ENCODE measurements around the gene ZBTB7C. TPM values are rescaled to one million over a fixed set of nuclear protein-coding genes. Genes with fewer than 3 reads are reported as not detected.

The ZBTB7C gene
- polyA plus RNA-seq, 1 donor (not counting 4 experiments of a cell fraction or from before 2014, with no cell fraction given): 0.58 TPM

- no peaks in the 10 kb centered on the region for H3K36me3 ChIP-seq (ENCODE audit: control insufficient read depth in 2 of 2, extremely low read depth in 1 of 2, insufficient read depth in 2 of 2, low read length in 2 of 2)
- dilution Hi-C loops (cut with MboI; ENCODE audit: extremely low pct_ligation_motif_present, low sequenced_read_pairs): no loop called here
- no peak overlapping the region for H3K4me2 ChIP-seq (ENCODE audit: control insufficient read depth, extremely low read depth, insufficient read depth, low read depth, low read length)
- no peak for FAIRE-seq
- no peak overlapping the region for H3K27ac ChIP-seq (ENCODE audit: control insufficient read depth, insufficient read depth, low read length)
- H4K20me1 ChIP-seq (ENCODE audit: control insufficient read depth, extremely low read depth, insufficient read depth, low read length): no peaks in the 10 kb centered on the region
- H3K79me2 ChIP-seq (ENCODE audit: control insufficient read depth, insufficient read depth, low read length): no peaks in the 10 kb centered on the region
- no peak overlapping the region for H2AFZ ChIP-seq (ENCODE audit: control insufficient read depth, low read length)
- DNase-seq (ENCODE audit: low read depth, low spot score): no peak
- no peaks in the 10 kb centered on the region for H3K27me3 ChIP-seq (ENCODE audit: control insufficient read depth, extremely low read depth, insufficient read depth, low read length)
- H3K9ac ChIP-seq (ENCODE audit: control insufficient read depth, extremely low read depth, insufficient read depth, low read length): no peak overlapping the region
- peaks cover 4% of the 10 kb centered on the region for H3K4me1 ChIP-seq (ENCODE audit: control insufficient read depth, extremely low read depth, insufficient read depth, low read length)
- no peak overlapping the region for H3K4me3 ChIP-seq (ENCODE audit: control insufficient read depth in 2 of 3, extremely low read depth in 1 of 3, insufficient read depth in 2 of 3, low read depth in 1 of 3, low read length in 3 of 3)
- no peak for TF ChIP-seq EZH2 (IDR thresholded peaks at IDR 0.05; ENCODE audit: low read length)
- no peak for TF ChIP-seq CTCF (optimal IDR thresholded peaks at IDR 0.05 in 1 of 3, IDR thresholded peaks at IDR 0.05 in 1 of 3, conservative IDR thresholded peaks at IDR 0.05 in 1 of 3; ENCODE audit: extremely low read depth in 1 of 3, insufficient read depth in 2 of 3, low read length in 3 of 3)
- no peaks in the 10 kb centered on the region for H3K9me3 ChIP-seq (ENCODE audit: control insufficient read depth, low read depth, low read length)
- no peaks in the 10 kb centered on the region for H3K9me1 ChIP-seq (ENCODE audit: control insufficient read depth, extremely low read depth, insufficient read depth, low read length)
Measured at GRCh38 chr18:48181857-48182256, 227.3 kb downstream of the ZBTB7C start.

GRCh38 chr18:48181087-48181823 is 227.9 kb downstream of the ZBTB7C start:
- Histone ChIP-seq H3K79me2 (ENCODE audit: control insufficient read depth, insufficient read depth, low read length) (no peaks in the 10 kb centered on the region), H3K27me3 (ENCODE audit: control insufficient read depth, extremely low read depth, insufficient read depth, low read length) (no peaks in the 10 kb centered on the region), H3K4me1 (ENCODE audit: control insufficient read depth, extremely low read depth, insufficient read depth, low read length) (peaks cover 1% of the 10 kb centered on the region), H3K9me1 (ENCODE audit: control insufficient read depth, extremely low read depth, insufficient read depth, low read length) (no peaks in the 10 kb centered on the region), H3K36me3 (ENCODE audit: control insufficient read depth in 2 of 2, extremely low read depth in 1 of 2, insufficient read depth in 2 of 2, low read length in 2 of 2) (no peaks in the 10 kb centered on the region), H3K4me2 (ENCODE audit: control insufficient read depth, extremely low read depth, insufficient read depth, low read depth, low read length) (no peak overlapping the region), H3K9me3 (ENCODE audit: control insufficient read depth, low read depth, low read length) (no peaks in the 10 kb centered on the region), H3K4me3 (ENCODE audit: control insufficient read depth in 2 of 3, extremely low read depth in 1 of 3, insufficient read depth in 2 of 3, low read depth in 1 of 3, low read length in 3 of 3) (no peak overlapping the region), H2AFZ (ENCODE audit: control insufficient read depth, low read length) (no peak overlapping the region), H3K9ac (ENCODE audit: control insufficient read depth, extremely low read depth, insufficient read depth, low read length) (no peak overlapping the region), H4K20me1 (ENCODE audit: control insufficient read depth, extremely low read depth, insufficient read depth, low read length) (no peaks in the 10 kb centered on the region), H3K27ac (ENCODE audit: control insufficient read depth, insufficient read depth, low read length) (no peak overlapping the region)
- TF ChIP-seq CTCF (optimal IDR thresholded peaks at IDR 0.05 in 1 of 3, IDR thresholded peaks at IDR 0.05 in 1 of 3, conservative IDR thresholded peaks at IDR 0.05 in 1 of 3; ENCODE audit: extremely low read depth in 1 of 3, insufficient read depth in 2 of 3, low read length in 3 of 3): no peak
- TF ChIP-seq EZH2 (IDR thresholded peaks at IDR 0.05; ENCODE audit: low read length): no peak
- dilution Hi-C loops (cut with MboI; ENCODE audit: extremely low pct_ligation_motif_present, low sequenced_read_pairs): no loop called here
- DNase-seq (ENCODE audit: low read depth, low spot score) (no peak), FAIRE-seq (no peak)
